Transverse colon (tissue), 4 donors: ENCODE measurements around the gene LRRC47. TPM values are rescaled to one million over a fixed set of nuclear protein-coding genes. Genes with fewer than 3 reads are reported as not detected.

Experiments used
- DNase-seq: peaks from one replicate; pipeline ENCODE4 v3.0.0-alpha.2; 2019
- H3K27ac ChIP-seq, 4 donors: fragments of 200-600 bp; sonication (generic); 2 replicates each; pipeline ENCODE4 v1.5.1; 2016 to 2018; ENCODE audit warnings: inconsistent platforms in 4 of 4
- H3K27me3 ChIP-seq: fragments of 200-600 bp; sonication (generic); 2 replicates; pipeline ENCODE4 v1.5.1; 2017; ENCODE audit warnings: inconsistent platforms
- H3K36me3 ChIP-seq, 4 donors: fragments of 200-600 bp; sonication (generic); 2 replicates each; pipeline ENCODE4 v1.5.1; 2017 to 2019; ENCODE audit warnings: inconsistent platforms in 4 of 4
- H3K4me1 ChIP-seq, 4 donors: fragments of 200-600 bp; sonication (generic); 2 replicates each; pipeline ENCODE4 v1.5.1; 2017 to 2020; ENCODE audit warnings: inconsistent platforms in 4 of 4
- H3K4me3 ChIP-seq, 4 donors: fragments of 200-600 bp; sonication (generic); 1 replicate in 1 of 4; 2 replicates in 3 of 4; pipeline versions ENCODE4 v1.5.1 to v1.6.1; 2017 to 2019; ENCODE audit warnings: inconsistent platforms in 4 of 4
- H3K9me3 ChIP-seq, 2 donors: fragments of 200-600 bp; sonication (generic); 2 replicates each; pipeline ENCODE4 v1.5.1; 2017 to 2019; ENCODE audit warnings: inconsistent platforms in 2 of 2
- CTCF ChIP-seq, 5 experiments: fragments of 200-600 bp in 3 of 5; fragments of 450-650 bp in 2 of 5; sonication (generic) in 3 of 5; IDR thresholded peaks; 1 replicate in 2 of 5; 2 replicates in 3 of 5; pipeline ENCODE4 v1.5.1; 2016 to 2017; ENCODE audit warnings: antibody characterized with exemption in 5 of 5, inconsistent platforms in 3 of 5, mild to moderate bottlenecking in 2 of 5, moderate library complexity in 1 of 5
- EP300 ChIP-seq: sonication (generic); formaldehyde crosslinking; IDR thresholded peaks from one replicate; pipeline ENCODE4 v1.6.1; 2017; ENCODE audit warnings: antibody characterized with exemption, low read depth
- POLR2A ChIP-seq: fragments of 450-650 bp; IDR thresholded peaks from one replicate; pipeline ENCODE4 v1.6.1; 2016; ENCODE audit warnings: antibody characterized with exemption, mild to moderate bottlenecking, moderate library complexity
- POLR2AphosphoS5 ChIP-seq, 3 donors: sonication (generic); formaldehyde crosslinking; IDR thresholded peaks; one replicate each; pipeline ENCODE4 v1.6.1; 2016; ENCODE audit warnings: antibody characterized with exemption in 3 of 3
- WGBS, 2 donors: methylation state at CpG; one replicate each; pipeline ENCODE4 v1.1.5; 2018; ENCODE audit warnings: low coverage in 1 of 2; 5-methylcytosine and 5-hydroxymethylcytosine counted together
- in situ Hi-C, 4 donors: fragments of 200-750 bp; cut with MboI; loops; one replicate each; pipeline versions ENCODE4 v1.15.0 to v1.15.1; 2017; ENCODE audit warnings: low sequenced_read_pairs in 3 of 4, low pct_ligation_motif_present in 1 of 4, low pct_unique_long_range_greater_than_20kb in 1 of 4
- intact Hi-C: fragments of 100-400 bp; cut with DNase I; formaldehyde crosslinking; loops from one replicate; pipeline ENCODE4 v1.15.1; 2023; ENCODE audit warnings: low total_unique reads
- total RNA-seq, 4 donors: library from RNA; depleted of rRNA; stranded (reverse); fragments of >200 nt; gene quantifications; one replicate each; pipeline ENCODE4 v1.1.0, GENCODE V29; 2016

LRRC47 gene
- total RNA-seq, 4 donors from 2014 or later: 30.6 to 50.5 (median 38.0) TPM

- H3K36me3 ChIP-seq: peaks cover 0 to 15% (median 6%) of the 10 kb centered on the region in 4 donors
- no peak for DNase-seq
- no peaks in the 10 kb centered on the region for H3K27me3 ChIP-seq
- in situ Hi-C loops: no loop called here
- no peak for TF ChIP-seq POLR2A
- TF ChIP-seq POLR2AphosphoS5 (IDR thresholded peaks at IDR 0.05): no peak
- TF ChIP-seq EP300: no peak
- TF ChIP-seq CTCF (IDR thresholded peaks at IDR 0.05): no peak
- H3K9me3 ChIP-seq: no peaks in the 10 kb centered on the region
- no peak overlapping the region for H3K4me3 ChIP-seq
- no peak overlapping the region for H3K27ac ChIP-seq
- intact Hi-C loops: no loop called here
- WGBS, 2 donors: 92% methylated on average over 2 to 31 of the region's 34 CpGs
- peaks cover 14 to 20% (median 16%) of the 10 kb centered on the region in 4 donors for H3K4me1 ChIP-seq
Measured at GRCh38 chr1:3789421-3790300, 6.6 kb downstream of the LRRC47 start.

GRCh38 chr1:3788756-3789420 is 7.4 kb downstream of the LRRC47 start:
- peaks cover 8 to 13% (median 9%) of the 10 kb centered on the region in 4 donors for H3K4me1 ChIP-seq
- no peak overlapping the region for H3K27ac ChIP-seq

GRCh38 chr1:3787745-3788605 is 8.3 kb downstream of the LRRC47 start:
- Histone ChIP-seq H3K27ac (no peak overlapping the region), H3K27me3 (no peaks in the 10 kb centered on the region), H3K4me3 (no peak overlapping the region), H3K4me1 (peaks cover 0 to 4% (median 2%) of the 10 kb centered on the region in 4 donors), H3K9me3 (no peaks in the 10 kb centered on the region), H3K36me3 (peaks cover 0 to 30% (median 12%) of the 10 kb centered on the region in 4 donors)
- in situ Hi-C loops: no loop called here
- 79 to 100% methylated on average over 1 to 26 of the region's 26 CpGs for WGBS, 2 donors
- intact Hi-C loops: no loop called here
- no peak for DNase-seq
- TF ChIP-seq POLR2AphosphoS5 (IDR thresholded peaks at IDR 0.05): no peak
- TF ChIP-seq POLR2A: no peak
- no peak for TF ChIP-seq CTCF (IDR thresholded peaks at IDR 0.05)
- TF ChIP-seq EP300: no peak

More at GRCh38 chr1:3788756-3789420, 7.4 kb downstream of the LRRC47 start:
- H3K4me3 ChIP-seq: no peak overlapping the region
- in situ Hi-C loops: no loop called here
- WGBS, 2 donors: 94 to 95% methylated on average over 4 to 16 of the region's 16 CpGs
- intact Hi-C loops: no loop called here
- no peaks in the 10 kb centered on the region for H3K27me3 ChIP-seq
- TF ChIP-seq POLR2AphosphoS5 (IDR thresholded peaks at IDR 0.05) (no peak), POLR2A (no peak), CTCF (IDR thresholded peaks at IDR 0.05) (no peak), EP300 (no peak)
- peaks cover 0 to 23% (median 8%) of the 10 kb centered on the region in 4 donors for H3K36me3 ChIP-seq
- DNase-seq: no peak
- no peaks in the 10 kb centered on the region for H3K9me3 ChIP-seq
